A549 (cell line): Measurements from ENCODE around the gene CCDC152.

Experiments
- BHLHE40 ChIP-seq: IDR thresholded peaks from 2 replicates; pipeline ENCODE4 v1.6.1; 2012; ENCODE audit warnings: low read depth, low read length, inconsistent platforms
- CHD4 ChIP-seq: fragments of 200-600 bp; sonication (generic); IDR thresholded peaks from 2 replicates; pipeline ENCODE4 v1.6.1; 2016; ENCODE audit warnings: antibody characterized with exemption, mild to moderate bottlenecking, borderline replicate concordance
- CTCF ChIP-seq: fragments of >200 bp; sonication (Bioruptor Twin); formaldehyde crosslinking; IDR thresholded peaks from 3 replicates; pipeline ENCODE4 v1.5.1; 2016
- EHMT2 ChIP-seq: fragments of 200-600 bp; sonication (generic); IDR thresholded peaks from 2 replicates; pipeline ENCODE4 v1.6.1; 2016; ENCODE audit warnings: antibody characterized with exemption, low read depth, mild to moderate bottlenecking, moderate library complexity
- MAFK ChIP-seq: fragments of 450-650 bp; IDR thresholded peaks from 2 replicates; pipeline ENCODE4 v1.6.1; 2014; ENCODE audit not compliant: partially characterized antibody
- NFE2L2 ChIP-seq: fragments of 150-350 bp; conservative IDR thresholded peaks from 2 replicates; pipeline ENCODE4 v1.6.1; 2014; ENCODE audit warnings: low read length
- PHF8 ChIP-seq: fragments of 200-600 bp; sonication (generic); IDR thresholded peaks from 2 replicates; pipeline ENCODE4 v1.6.1; 2016; ENCODE audit warnings: low read depth, mild to moderate bottlenecking, antibody characterized with exemption, moderate library complexity, borderline replicate concordance
- REST ChIP-seq: fragments of 200-600 bp; sonication (generic); IDR thresholded peaks from 2 replicates; pipeline ENCODE4 v1.6.1; 2016; ENCODE audit warnings: antibody characterized with exemption, mild to moderate bottlenecking, moderate library complexity
- SMC3 ChIP-seq: fragments of >200 bp; sonication (Bioruptor Twin); formaldehyde crosslinking; IDR thresholded peaks from 3 replicates; pipeline ENCODE4 v1.6.1; 2018; ENCODE audit warnings: inconsistent platforms

- no peak for TF ChIP-seq CTCF
- TF ChIP-seq MAFK, result no peak
- TF ChIP-seq CHD4, result no peak
- TF ChIP-seq SMC3, result no peak
- TF ChIP-seq EHMT2, result no peak
- TF ChIP-seq BHLHE40, result no peak
- no peak for TF ChIP-seq NFE2L2
- no peak for TF ChIP-seq REST
- no peak for TF ChIP-seq PHF8
These were observed 7.6 kb upstream of the CCDC152 start for GRCh38 chr5:42749020-42749419.
